PC-3 (cell line): ENCODE data around the gene ARMC8. TPM values are rescaled to one million over a fixed set of nuclear protein-coding genes. Genes with fewer than 3 reads are reported as not detected.

ENCODE experiments used
- ATAC-seq: fragments of 200-7000 bp; cut with Tn5 transposase; 2 replicates; pipeline ENCODE4 v1.9.1; 2020; ENCODE audit warnings: mild to moderate bottlenecking, moderate library complexity
- BruUV-seq: library from RNA; stranded (reverse); fragments of 400-500 nt; replicated peaks from 2 replicates; lab custom pipeline; 2021; lab: Mats Ljungman, UMichigan
- CTCF ChIA-PET: fragments of 300-600 bp; sonication (Branson Sonifier 250); formaldehyde crosslinking; loops from one replicate; lab custom pipeline; 2022; ENCODE audit warnings: antibody characterized with exemption; lab: Charles Lee
- POLR2A ChIA-PET: fragments of 300-600 bp; sonication (Branson Sonifier 250); formaldehyde crosslinking; loops from one replicate; lab custom pipeline; 2022; ENCODE audit warnings: antibody characterized with exemption; ENCODE audit not compliant: unreplicated experiment; lab: Charles Lee
- DNase-seq: peaks from one replicate; pipeline ENCODE4 v3.0.0-alpha.2; 2015
- H2AFZ ChIP-seq: fragments of 300-600 bp; sonication (generic); 2 replicates; pipeline ENCODE4 v1.6.0; 2016; ENCODE audit warnings: antibody characterized with exemption, low read length
- H3F3A ChIP-seq: fragments of 300-600 bp; sonication (generic); one replicate; pipeline ENCODE4 v1.6.0; 2017; ENCODE audit warnings: antibody characterized with exemption, low read length, control low read depth, mild to moderate bottlenecking; ENCODE audit not compliant: unreplicated experiment
- H3K27ac ChIP-seq: fragments of 300-600 bp; sonication (generic); 2 replicates; pipeline ENCODE4 v1.5.1; 2016; ENCODE audit warnings: mild to moderate bottlenecking, low read length
- H3K27me3 ChIP-seq: fragments of 300-600 bp; sonication (generic); 2 replicates; pipeline ENCODE4 v1.6.1; 2016; ENCODE audit warnings: low read length, mixed read lengths
- H3K36me3 ChIP-seq: fragments of 300-600 bp; sonication (generic); 2 replicates; pipeline ENCODE4 v1.6.1; 2016; ENCODE audit warnings: low read depth, mixed run types, low read length, mixed read lengths
- H3K4me1 ChIP-seq: fragments of 300-600 bp; sonication (generic); 2 replicates; pipeline ENCODE4 v1.5.1; 2016; ENCODE audit warnings: low read length; ENCODE audit not compliant: insufficient read depth
- H3K4me2 ChIP-seq: fragments of 300-600 bp; sonication (generic); 2 replicates; pipeline ENCODE4 v1.6.0; 2016; ENCODE audit warnings: low read length
- H3K4me3 ChIP-seq: fragments of 300-600 bp; sonication (generic); 2 replicates; pipeline ENCODE4 v1.5.1; 2016; ENCODE audit warnings: mild to moderate bottlenecking, low read length, mixed read lengths
- H3K79me2 ChIP-seq: fragments of 300-600 bp; sonication (generic); 2 replicates; pipeline ENCODE4 v1.6.1; 2017; ENCODE audit warnings: low read length, mixed read lengths
- H3K9ac ChIP-seq: fragments of 300-600 bp; sonication (generic); 2 replicates; pipeline ENCODE4 v1.6.0; 2016; ENCODE audit warnings: mild to moderate bottlenecking, low read length
- H3K9me2 ChIP-seq: fragments of 300-600 bp; sonication (generic); replicated peaks from 2 replicates; pipeline ENCODE4 v1.6.1; 2016; ENCODE audit warnings: mixed run types, low read length, mixed read lengths
- H3K9me3 ChIP-seq: fragments of 300-600 bp; sonication (generic); 2 replicates; pipeline ENCODE4 v1.6.1; 2016; ENCODE audit warnings: low read length, mixed read lengths
- H4K20me1 ChIP-seq: fragments of 300-600 bp; sonication (generic); 2 replicates; pipeline ENCODE4 v1.6.1; 2016; ENCODE audit warnings: low read length, mixed read lengths
- EZH2 ChIP-seq: fragments of 300-600 bp; sonication (generic); IDR thresholded peaks from one replicate; pipeline ENCODE4 v1.6.1; 2017; ENCODE audit warnings: antibody characterized with exemption, mild to moderate bottlenecking, low read length; ENCODE audit not compliant: unreplicated experiment
- EZH2phosphoT487 ChIP-seq: fragments of 300-600 bp; sonication (generic); IDR thresholded peaks from 2 replicates; pipeline ENCODE4 v1.6.1; 2018; ENCODE audit warnings: mild to moderate bottlenecking, antibody characterized with exemption, low read length, borderline replicate concordance
- intact Hi-C: fragments of 100-400 bp; cut with micrococcal nuclease; formaldehyde crosslinking; loops from 2 replicates; pipeline ENCODE4 v1.9.0; 2023
- total RNA-seq: library from RNA; depleted of rRNA; stranded (reverse); fragments of >200 nt; gene quantifications from 2 replicates; pipeline ENCODE4 v1.2.3, GENCODE V29; 2014
- TF ChIP-seq, protein P1 (sequence below): fragments of 300-600 bp; sonication (generic); conservative IDR thresholded peaks from 2 replicates; pipeline ENCODE4 v1.5.1; 2017; ENCODE audit warnings: antibody characterized with exemption, low read depth, mild to moderate bottlenecking, low read length

ARMC8 gene
- total RNA-seq, 1 experiment from 2014 or later = 21.1 TPM

DNA sequence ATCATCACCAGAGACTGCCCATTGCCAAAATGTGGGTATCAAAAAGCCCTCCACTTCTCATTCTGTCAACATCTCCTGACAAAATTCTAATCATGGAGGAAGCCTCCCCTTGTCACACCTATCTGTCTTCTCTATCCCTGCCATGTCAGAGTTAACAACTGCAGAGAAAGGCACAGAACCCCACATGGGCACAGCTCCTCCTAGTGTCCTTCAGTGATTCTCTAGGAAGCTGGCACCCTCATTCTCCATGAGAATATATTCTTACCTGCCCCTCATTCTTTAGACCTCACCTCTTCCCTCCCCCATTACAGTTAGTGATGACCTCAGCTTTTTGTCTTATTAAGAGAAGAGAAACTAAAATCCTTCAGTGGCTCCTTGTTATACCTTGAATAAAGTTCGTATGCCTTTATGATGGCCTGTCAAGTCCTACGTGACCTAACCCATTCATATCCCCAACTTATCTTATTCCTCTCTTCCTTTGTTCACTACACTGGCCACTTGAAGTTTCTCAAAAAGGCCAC lies 97.9 kb downstream of the ARMC8 start:
- intact Hi-C loops = loop anchor here (1.0 kb wide), 1 partner anchor 105 kb away; no protein-coding TSS in a partner anchor

DNA sequence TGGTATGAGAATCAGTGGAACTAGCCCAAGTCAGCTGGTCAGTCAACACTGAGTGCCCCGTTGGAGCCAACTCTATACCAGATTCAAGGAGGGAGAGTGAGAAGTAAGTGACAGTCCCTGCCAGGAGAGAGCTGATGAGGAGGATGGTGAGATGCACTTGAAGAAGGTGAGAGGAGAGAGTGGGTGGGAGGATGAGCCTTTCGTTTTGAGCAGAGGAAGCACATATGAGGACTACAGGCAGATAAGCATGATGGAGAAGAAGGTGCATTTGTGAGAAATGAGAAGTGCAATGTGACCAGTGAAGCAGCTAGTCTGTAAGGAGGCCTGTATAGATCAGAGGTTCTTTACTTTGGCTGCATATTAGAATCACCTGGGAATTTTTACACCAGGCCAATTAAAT lies 102.2 kb downstream of the ARMC8 start:
- Histone ChIP-seq H2AFZ (no peak overlapping the region), H3K9me2 (no peaks in the 10 kb centered on the region), H3K36me3 (no peaks in the 10 kb centered on the region; the same call in 1 of the 2 replicates), H3F3A (no peaks in the 10 kb centered on the region), H3K9ac (no peak overlapping the region), H3K79me2 (no peaks in the 10 kb centered on the region), H3K4me1 (no peaks in the 10 kb centered on the region), H3K27me3 (no peaks in the 10 kb centered on the region), H3K4me3 (no peak overlapping the region), H3K9me3 (no peaks in the 10 kb centered on the region), H3K4me2 (no peak overlapping the region), H4K20me1 (no peaks in the 10 kb centered on the region), H3K27ac (no peak overlapping the region)
- BruUV-seq = no TSS peak
- ChIA-PET CTCF (no interaction called here), POLR2A (no interaction called here)
- TF ChIP-seq EZH2 (no peak), EZH2phosphoT487 (no peak)
- TF ChIP-seq, protein P1, sequence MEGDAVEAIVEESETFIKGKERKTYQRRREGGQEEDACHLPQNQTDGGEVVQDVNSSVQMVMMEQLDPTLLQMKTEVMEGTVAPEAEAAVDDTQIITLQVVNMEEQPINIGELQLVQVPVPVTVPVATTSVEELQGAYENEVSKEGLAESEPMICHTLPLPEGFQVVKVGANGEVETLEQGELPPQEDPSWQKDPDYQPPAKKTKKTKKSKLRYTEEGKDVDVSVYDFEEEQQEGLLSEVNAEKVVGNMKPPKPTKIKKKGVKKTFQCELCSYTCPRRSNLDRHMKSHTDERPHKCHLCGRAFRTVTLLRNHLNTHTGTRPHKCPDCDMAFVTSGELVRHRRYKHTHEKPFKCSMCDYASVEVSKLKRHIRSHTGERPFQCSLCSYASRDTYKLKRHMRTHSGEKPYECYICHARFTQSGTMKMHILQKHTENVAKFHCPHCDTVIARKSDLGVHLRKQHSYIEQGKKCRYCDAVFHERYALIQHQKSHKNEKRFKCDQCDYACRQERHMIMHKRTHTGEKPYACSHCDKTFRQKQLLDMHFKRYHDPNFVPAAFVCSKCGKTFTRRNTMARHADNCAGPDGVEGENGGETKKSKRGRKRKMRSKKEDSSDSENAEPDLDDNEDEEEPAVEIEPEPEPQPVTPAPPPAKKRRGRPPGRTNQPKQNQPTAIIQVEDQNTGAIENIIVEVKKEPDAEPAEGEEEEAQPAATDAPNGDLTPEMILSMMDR = no peak
- no peak for ATAC-seq
- intact Hi-C loops = no loop called here
- DNase-seq = no peak

More for the DNA sequence above, 97.9 kb downstream of the ARMC8 start:
- no peak overlapping the region for H3K27ac ChIP-seq
- H3K27me3 ChIP-seq = no peaks in the 10 kb centered on the region
- ATAC-seq (peak; percentile 54), DNase-seq (peak; percentile 2)
- TF ChIP-seq EZH2phosphoT487 (no peak), EZH2 (no peak)
- TF ChIP-seq, protein P1 = peak; percentile 42
- no peak overlapping the region for H2AFZ ChIP-seq
- no TSS peak for BruUV-seq
- H4K20me1 ChIP-seq = no peaks in the 10 kb centered on the region
- no peak overlapping the region for H3K4me3 ChIP-seq
- no peaks in the 10 kb centered on the region for H3F3A ChIP-seq
- no peaks in the 10 kb centered on the region for H3K4me1 ChIP-seq
- H3K9ac ChIP-seq = no peak overlapping the region
- CTCF ChIA-PET = interaction anchor here (0.6 kb wide), 1 partner anchor 105 kb away, joined by 4 read pairs; no protein-coding TSS in a partner anchor
- POLR2A ChIA-PET = interaction anchor here (0.6 kb wide), 1 partner anchor 110 kb away, joined by 3 read pairs; the partner anchor contains the start of gene DBR1
- no peaks in the 10 kb centered on the region for H3K79me2 ChIP-seq
- H3K36me3 ChIP-seq = no peaks in the 10 kb centered on the region; the same call in 1 of the 2 replicates
- no peaks in the 10 kb centered on the region for H3K9me3 ChIP-seq
- no peaks in the 10 kb centered on the region for H3K9me2 ChIP-seq
- H3K4me2 ChIP-seq = no peak overlapping the region

GRCh38 chr3:138289701-138290100 lies 102.6 kb downstream of the ARMC8 start:
- no peaks in the 10 kb centered on the region for H4K20me1 ChIP-seq
- DNase-seq (no peak), ATAC-seq (no peak)
- no peak overlapping the region for H3K4me3 ChIP-seq
- no peaks in the 10 kb centered on the region; the same call in 1 of the 2 replicates for H3K36me3 ChIP-seq
- no peaks in the 10 kb centered on the region for H3K9me2 ChIP-seq
- intact Hi-C loops = no loop called here
- no peaks in the 10 kb centered on the region for H3F3A ChIP-seq
- POLR2A ChIA-PET = no interaction called here
- H3K27ac ChIP-seq = no peak overlapping the region
- no peaks in the 10 kb centered on the region for H3K4me1 ChIP-seq
- no TSS peak for BruUV-seq
- CTCF ChIA-PET = no interaction called here
- no peak overlapping the region for H3K9ac ChIP-seq
- no peak overlapping the region for H3K4me2 ChIP-seq
- H2AFZ ChIP-seq = no peak overlapping the region
- no peaks in the 10 kb centered on the region for H3K9me3 ChIP-seq
- TF ChIP-seq, protein P1 = no peak
- TF ChIP-seq EZH2phosphoT487 = no peak
- TF ChIP-seq EZH2 = no peak
- no peaks in the 10 kb centered on the region for H3K27me3 ChIP-seq
- no peaks in the 10 kb centered on the region for H3K79me2 ChIP-seq
